Endothelial cell of umbilical vein (primary cell): ENCODE results near the gene PPP1R3E.

Experiments used
- CTCF ChIP-seq, 2 donors: IDR thresholded peaks; 1 replicate in 1 of 2; 2 replicates in 1 of 2; pipeline ENCODE4 v1.5.1; 2011; ENCODE audit warnings: low read length in 2 of 2, mild to moderate bottlenecking in 2 of 2, moderate library complexity in 2 of 2, control low read depth in 1 of 2, inconsistent platforms in 1 of 2, low read depth in 1 of 2; ENCODE audit not compliant: insufficient read depth in 1 of 2; ENCODE audit errors: extremely low read depth in 1 of 2
- MAX ChIP-seq: IDR thresholded peaks from 2 replicates; pipeline ENCODE4 v1.6.1; 2011; ENCODE audit not compliant: insufficient read depth, insufficient read length
- POLR2A ChIP-seq: IDR thresholded peaks from 2 replicates; pipeline ENCODE4 v1.6.1; 2012; ENCODE audit warnings: low read depth, mild to moderate bottlenecking, control low read depth, low read length
- POLR2AphosphoS5 ChIP-seq: IDR thresholded peaks from 2 replicates; pipeline ENCODE4 v1.6.1; 2012; ENCODE audit warnings: low read depth, mild to moderate bottlenecking, control low read depth, low read length, moderate library complexity; ENCODE audit not compliant: insufficient read depth

- TF ChIP-seq CTCF (IDR thresholded peaks at IDR 0.05; ENCODE audit: extremely low read depth in 1 of 2, insufficient read depth in 1 of 2, low read depth in 1 of 2, low read length in 2 of 2): peak; percentile 85 to 87
- no peak for TF ChIP-seq POLR2AphosphoS5
- TF ChIP-seq POLR2A: no peak
- no peak for TF ChIP-seq MAX
Observed at GRCh38 chr14:23294734-23295561, 7.7 kb downstream of the PPP1R3E start.
